Omental fat pad (tissue), 4 donors: ENCODE measurements around the gene BOC. TPM values are rescaled to one million over a fixed set of nuclear protein-coding genes. Genes with fewer than 3 reads are reported as not detected.

Source experiments
- ATAC-seq: fragments of 150-250 bp; one replicate; pipeline ENCODE4 v1.9.1; 2016; ENCODE audit warnings: mild to moderate bottlenecking, moderate library complexity; ENCODE audit not compliant: low FRiP score
- DNase-seq: peaks from one replicate; pipeline ENCODE4 v3.0.0-alpha.2; 2019; ENCODE audit warnings: low spot score
- total RNA-seq, 4 donors: library from RNA; depleted of rRNA; stranded (reverse); fragments of >200 nt; gene quantifications; one replicate each; pipeline ENCODE4 v1.1.0, GENCODE V29; 2016
- TF ChIP-seq, protein P1 (sequence below), 3 donors: fragments of 450-650 bp; IDR thresholded peaks; one replicate each; pipeline ENCODE4 v1.5.1; 2016 to 2017; ENCODE audit warnings: antibody characterized with exemption in 3 of 3, mild to moderate bottlenecking in 3 of 3, moderate library complexity in 2 of 3

The BOC gene
- total RNA-seq, 4 donors from 2014 or later, result 28.1 to 103 (median 54.0) TPM

DNA sequence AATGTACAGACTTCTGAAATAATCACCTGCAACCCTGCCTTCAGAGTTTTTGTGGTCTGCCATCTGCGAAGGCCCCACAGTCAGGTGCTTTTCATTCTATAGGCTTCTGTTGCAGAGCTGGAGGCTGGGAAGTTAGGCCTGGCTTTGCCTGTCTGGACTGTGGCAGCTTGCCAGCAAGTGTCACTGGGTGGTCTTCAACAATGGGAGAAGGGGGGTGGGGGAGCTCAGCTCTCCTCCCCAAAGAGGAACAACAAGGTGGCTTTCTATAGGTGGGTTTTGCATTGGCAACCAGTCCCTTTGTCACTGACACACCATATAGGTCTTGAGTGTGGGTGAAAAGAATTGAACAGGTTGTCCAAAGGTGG lies 7.3 kb downstream of the BOC start:
- no peak for DNase-seq
- TF ChIP-seq, protein P1, sequence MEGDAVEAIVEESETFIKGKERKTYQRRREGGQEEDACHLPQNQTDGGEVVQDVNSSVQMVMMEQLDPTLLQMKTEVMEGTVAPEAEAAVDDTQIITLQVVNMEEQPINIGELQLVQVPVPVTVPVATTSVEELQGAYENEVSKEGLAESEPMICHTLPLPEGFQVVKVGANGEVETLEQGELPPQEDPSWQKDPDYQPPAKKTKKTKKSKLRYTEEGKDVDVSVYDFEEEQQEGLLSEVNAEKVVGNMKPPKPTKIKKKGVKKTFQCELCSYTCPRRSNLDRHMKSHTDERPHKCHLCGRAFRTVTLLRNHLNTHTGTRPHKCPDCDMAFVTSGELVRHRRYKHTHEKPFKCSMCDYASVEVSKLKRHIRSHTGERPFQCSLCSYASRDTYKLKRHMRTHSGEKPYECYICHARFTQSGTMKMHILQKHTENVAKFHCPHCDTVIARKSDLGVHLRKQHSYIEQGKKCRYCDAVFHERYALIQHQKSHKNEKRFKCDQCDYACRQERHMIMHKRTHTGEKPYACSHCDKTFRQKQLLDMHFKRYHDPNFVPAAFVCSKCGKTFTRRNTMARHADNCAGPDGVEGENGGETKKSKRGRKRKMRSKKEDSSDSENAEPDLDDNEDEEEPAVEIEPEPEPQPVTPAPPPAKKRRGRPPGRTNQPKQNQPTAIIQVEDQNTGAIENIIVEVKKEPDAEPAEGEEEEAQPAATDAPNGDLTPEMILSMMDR (IDR thresholded peaks at IDR 0.05), result no peak
- no peak for ATAC-seq

GRCh38 chr3:113219605-113220300 lies 8.4 kb downstream of the BOC start:
- TF ChIP-seq, protein P1 (IDR thresholded peaks at IDR 0.05), result no peak
- ATAC-seq (no peak), DNase-seq (no peak)

DNA sequence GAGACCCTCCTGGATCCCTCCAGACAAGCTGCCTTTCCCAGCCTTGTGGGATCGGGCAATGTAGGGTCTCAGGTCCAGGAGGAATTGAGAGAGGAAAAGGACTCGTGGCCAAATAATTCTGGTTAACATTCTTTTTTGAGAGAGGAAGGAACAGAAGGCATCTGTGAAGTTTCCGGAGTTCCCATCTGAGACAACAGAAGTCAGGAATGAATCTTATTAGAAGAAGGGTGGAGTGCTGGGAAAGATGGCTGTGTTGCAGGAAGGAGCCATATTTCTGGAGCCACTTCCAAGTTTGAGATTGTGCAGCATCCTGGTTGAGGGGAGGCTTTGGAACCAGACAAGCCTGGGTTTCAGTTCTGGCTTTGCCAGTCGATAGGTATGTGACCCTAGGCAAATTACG lies 9.4 kb downstream of the BOC start:
- ATAC-seq (no peak), DNase-seq (no peak)
- TF ChIP-seq, protein P1 (IDR thresholded peaks at IDR 0.05), result no peak

DNA sequence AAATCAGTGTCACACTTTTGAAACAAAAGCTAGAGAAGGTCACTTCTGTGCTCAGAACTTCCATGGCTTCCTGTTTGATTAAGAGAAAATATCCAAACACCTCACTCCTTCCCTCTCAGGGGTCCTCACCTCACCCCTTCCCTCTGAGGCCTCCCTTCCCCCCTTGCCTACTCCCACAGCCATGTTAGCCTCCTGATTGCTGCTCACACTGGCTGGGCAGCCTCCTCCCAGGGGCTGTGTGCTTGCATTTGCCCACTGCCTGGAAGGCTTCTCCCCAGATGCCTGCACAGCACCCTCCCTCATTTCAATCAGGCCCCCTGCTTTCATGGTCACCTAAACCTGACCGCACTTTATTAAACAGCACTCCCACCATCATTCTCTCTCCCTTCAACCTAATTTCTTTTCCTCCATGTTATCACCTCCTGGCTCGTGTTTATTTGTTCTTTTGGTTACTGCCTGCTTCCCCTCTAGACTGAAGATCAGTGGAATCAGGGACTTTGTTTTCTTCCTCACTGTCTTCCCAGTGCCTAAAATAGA lies 10.4 kb downstream of the BOC start:
- TF ChIP-seq, protein P1 (IDR thresholded peaks at IDR 0.05), result no peak
- DNase-seq, result no peak
- no peak for ATAC-seq

GRCh38 chr3:113222451-113223086 lies 11.2 kb downstream of the BOC start:
- DNase-seq, result no peak
- ATAC-seq, result no peak
- TF ChIP-seq, protein P1 (IDR thresholded peaks at IDR 0.05), result no peak

GRCh38 chr3:113223475-113224281 lies 12.3 kb downstream of the BOC start:
- ATAC-seq (no peak), DNase-seq (no peak)
- TF ChIP-seq, protein P1 (IDR thresholded peaks at IDR 0.05), result no peak
